Memory B cell (primary cell): Measurements from ENCODE around the gene C16orf74.

Experiments
- ATAC-seq: fragments of 150-1000 bp; cut with Tn5 transposase; 2 replicates; pipeline ENCODE4 v1.10.0; 2021; ENCODE audit warnings: low read depth, mild to moderate bottlenecking, moderate library complexity
- DNase-seq, 2 donors: peaks; one replicate each; pipeline ENCODE4 v3.0.0; 2022; ENCODE audit warnings: low spot score in 2 of 2
- H3K27ac Mint-ChIP-seq: one replicate; pipeline ENCODE4 v1.8.0; 2022; ENCODE audit warnings: mild to moderate bottlenecking, moderate library complexity, mixed read lengths
- H3K27me3 Mint-ChIP-seq: one replicate; pipeline ENCODE4 v1.8.0; 2022; ENCODE audit warnings: mixed read lengths
- H3K36me3 Mint-ChIP-seq: one replicate; pipeline ENCODE4 v1.8.0; 2022; ENCODE audit warnings: mild to moderate bottlenecking, mixed read lengths
- H3K4me1 Mint-ChIP-seq: one replicate; pipeline ENCODE4 v1.8.0; 2022; ENCODE audit warnings: mixed read lengths
- H3K4me3 Mint-ChIP-seq: one replicate; pipeline ENCODE4 v1.8.0; 2022; ENCODE audit warnings: mild to moderate bottlenecking, moderate library complexity, mixed read lengths
- H3K9me3 Mint-ChIP-seq: one replicate; pipeline ENCODE4 v1.8.0; 2022; ENCODE audit warnings: mixed read lengths

C16orf74 gene

GRCh38 chr16:85679870-85680269 lies 71.0 kb downstream of the C16orf74 start:
- H3K9me3 Mint-ChIP-seq: no peaks in the 10 kb centered on the region
- no peak for ATAC-seq
- DNase-seq: no peak
- peaks cover 13% of the 10 kb centered on the region for H3K4me1 Mint-ChIP-seq
- no peaks in the 10 kb centered on the region for H3K27me3 Mint-ChIP-seq
- no peak overlapping the region for H3K27ac Mint-ChIP-seq
- no peak overlapping the region for H3K4me3 Mint-ChIP-seq
- H3K36me3 Mint-ChIP-seq: peaks cover 3% of the 10 kb centered on the region

DNA sequence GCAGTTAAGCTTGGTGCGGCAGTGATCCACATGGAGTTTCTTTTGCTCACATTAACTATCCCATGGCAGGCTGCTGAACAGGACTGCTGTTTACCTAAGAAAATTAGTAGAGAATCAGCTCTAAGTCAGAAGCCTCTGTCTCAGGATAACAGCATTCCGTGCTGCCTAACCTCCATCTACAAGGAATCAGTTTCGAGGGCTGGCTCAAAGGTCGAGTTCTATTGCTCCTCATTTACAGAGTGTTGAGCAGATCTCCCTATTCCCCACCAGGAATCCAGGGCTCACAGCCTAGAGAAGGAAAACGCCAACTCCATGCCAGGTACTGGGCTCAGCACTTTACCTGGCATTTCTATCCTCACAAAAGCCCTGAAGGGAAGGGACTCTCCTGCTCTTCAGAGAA lies 72.1 kb downstream of the C16orf74 start:
- Mint-ChIP-seq H3K4me1 (peaks cover 13% of the 10 kb centered on the region), H3K27ac (no peak overlapping the region), H3K27me3 (no peaks in the 10 kb centered on the region), H3K4me3 (no peak overlapping the region), H3K9me3 (no peaks in the 10 kb centered on the region), H3K36me3 (peaks cover 8% of the 10 kb centered on the region)
- DNase-seq (no peak), ATAC-seq (no peak)

- Mint-ChIP-seq H3K36me3 (peaks cover 8% of the 10 kb centered on the region), H3K27ac (no peak overlapping the region), H3K27me3 (no peaks in the 10 kb centered on the region), H3K9me3 (no peaks in the 10 kb centered on the region), H3K4me3 (no peak overlapping the region), H3K4me1 (peaks cover 11% of the 10 kb centered on the region)
- DNase-seq (no peak), ATAC-seq (no peak)
These were observed 72.9 kb downstream of the C16orf74 start for GRCh38 chr16:85678016-85678415.

DNA sequence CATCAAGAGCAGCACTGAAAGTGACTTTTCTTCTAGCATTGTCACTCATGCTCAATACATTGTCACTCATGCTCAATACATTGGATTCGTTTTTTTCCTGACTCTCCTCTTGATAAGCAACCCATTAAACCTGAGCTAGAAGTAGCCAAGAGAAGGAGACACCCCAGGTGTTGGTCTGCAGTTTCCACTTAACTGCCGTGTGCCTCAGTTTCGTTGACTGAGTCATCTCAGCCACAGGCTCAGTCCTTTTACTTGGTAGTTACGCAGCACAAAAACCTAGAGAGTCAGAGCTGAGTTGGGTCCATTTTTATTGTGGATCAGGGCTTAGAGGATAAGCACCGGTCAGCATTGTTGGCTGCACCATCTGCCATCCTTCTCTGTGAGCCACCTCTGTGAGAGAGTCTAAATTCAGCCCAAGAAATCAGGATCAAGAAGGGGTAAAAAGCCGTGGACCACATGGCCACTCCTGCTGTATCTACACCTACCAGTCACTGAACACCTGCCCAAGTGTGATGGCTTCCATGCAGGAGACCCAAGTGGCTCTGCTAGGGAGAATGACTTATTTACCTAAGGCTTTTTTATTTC lies 73.4 kb downstream of the C16orf74 start:
- no peaks in the 10 kb centered on the region for H3K9me3 Mint-ChIP-seq
- DNase-seq (no peak), ATAC-seq (no peak)
- H3K36me3 Mint-ChIP-seq: peaks cover 11% of the 10 kb centered on the region
- peaks cover 11% of the 10 kb centered on the region for H3K4me1 Mint-ChIP-seq
- peak overlapping the region; percentile 58 for H3K27ac Mint-ChIP-seq
- no peaks in the 10 kb centered on the region for H3K27me3 Mint-ChIP-seq
- H3K4me3 Mint-ChIP-seq: no peak overlapping the region

- no peak overlapping the region for H3K27ac Mint-ChIP-seq
- peaks cover 11% of the 10 kb centered on the region for H3K36me3 Mint-ChIP-seq
These were observed 74.4 kb downstream of the C16orf74 start for GRCh38 chr16:85676466-85676865.

DNA sequence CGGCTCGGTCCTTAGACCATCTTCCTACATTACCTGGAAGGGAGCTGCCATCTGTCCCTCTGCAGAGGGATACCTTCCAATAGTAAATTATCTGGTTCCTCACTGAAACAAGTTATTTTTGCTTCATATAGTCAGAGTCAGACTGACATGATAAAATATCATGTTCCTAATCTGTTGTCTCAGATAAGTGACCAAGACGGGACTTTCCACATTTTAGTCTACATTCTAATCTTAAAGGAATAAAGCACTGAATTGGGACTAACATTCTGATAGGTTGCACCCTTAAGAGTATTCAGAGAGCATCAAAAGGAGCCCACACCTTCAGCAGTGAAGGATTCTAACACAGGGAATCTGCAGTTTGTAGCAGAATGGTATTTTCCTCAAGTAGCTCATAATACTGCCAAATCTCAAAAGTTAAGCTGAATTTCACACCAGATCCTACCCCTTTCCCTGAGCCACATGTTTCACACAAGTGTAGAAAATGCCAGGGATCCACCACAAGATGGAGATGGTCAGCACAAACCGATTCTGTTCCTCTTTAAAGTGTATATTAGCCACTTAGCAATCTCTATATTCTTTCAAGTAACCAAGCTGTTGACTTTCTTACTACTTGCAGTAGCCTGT lies 75.5 kb downstream of the C16orf74 start:
- no peak for ATAC-seq
- Mint-ChIP-seq H3K9me3 (no peaks in the 10 kb centered on the region), H3K4me3 (no peak overlapping the region), H3K27me3 (no peaks in the 10 kb centered on the region), H3K27ac (peak overlapping the region; percentile 68), H3K4me1 (peaks cover 3% of the 10 kb centered on the region), H3K36me3 (peaks cover 14% of the 10 kb centered on the region)
- no peak for DNase-seq

More at GRCh38 chr16:85676466-85676865, 74.4 kb downstream of the C16orf74 start:
- Mint-ChIP-seq H3K27me3 (no peaks in the 10 kb centered on the region), H3K4me3 (no peak overlapping the region), H3K4me1 (peaks cover 11% of the 10 kb centered on the region), H3K9me3 (no peaks in the 10 kb centered on the region)
- DNase-seq (no peak), ATAC-seq (no peak)

DNA sequence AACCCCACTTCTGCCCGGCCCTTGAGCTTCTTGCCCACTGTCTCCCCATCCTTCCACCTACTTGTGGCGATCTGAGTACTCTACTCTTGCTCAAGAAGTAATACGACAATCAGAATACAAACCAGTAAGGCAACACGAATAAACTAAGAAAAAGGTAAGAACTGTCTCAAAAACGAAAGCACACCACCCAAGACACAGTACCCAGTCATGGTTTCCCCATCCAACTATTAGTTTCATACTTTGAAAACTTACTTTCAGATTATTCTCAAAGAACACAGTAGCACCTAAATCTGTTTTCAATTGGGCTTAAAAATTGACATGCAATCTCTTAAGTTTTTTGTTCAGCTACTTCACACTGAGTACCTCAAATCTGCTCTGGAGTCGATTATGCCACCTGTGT lies 76.1 kb downstream of the C16orf74 start:
- ATAC-seq: no peak
- Mint-ChIP-seq H3K36me3 (peaks cover 16% of the 10 kb centered on the region), H3K9me3 (no peaks in the 10 kb centered on the region), H3K4me3 (no peak overlapping the region), H3K27ac (peak overlapping the region; percentile 68), H3K27me3 (no peaks in the 10 kb centered on the region), H3K4me1 (no peaks in the 10 kb centered on the region)
- DNase-seq: no peak

DNA sequence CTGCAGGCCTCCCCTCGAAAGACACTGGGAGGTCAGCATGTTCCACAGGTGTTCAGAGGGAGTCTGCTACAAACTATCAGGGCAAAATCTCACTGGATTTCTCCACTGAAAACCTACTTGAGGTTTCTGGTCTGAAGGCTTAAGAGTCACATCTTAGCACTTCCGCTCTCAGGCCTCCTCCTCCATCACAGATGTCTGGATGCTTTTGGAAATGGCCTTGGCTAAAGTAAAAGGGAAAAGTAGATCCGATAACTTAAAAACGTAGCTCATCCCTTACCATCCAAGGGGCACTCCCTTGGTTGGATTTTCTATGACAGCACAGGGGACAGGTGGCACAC lies 76.5 kb downstream of the C16orf74 start:
- Mint-ChIP-seq H3K9me3 (no peaks in the 10 kb centered on the region), H3K4me1 (no peaks in the 10 kb centered on the region), H3K27ac (peak overlapping the region; percentile 68), H3K36me3 (peaks cover 20% of the 10 kb centered on the region), H3K27me3 (no peaks in the 10 kb centered on the region), H3K4me3 (no peak overlapping the region)
- DNase-seq: no peak
- ATAC-seq: no peak

DNA sequence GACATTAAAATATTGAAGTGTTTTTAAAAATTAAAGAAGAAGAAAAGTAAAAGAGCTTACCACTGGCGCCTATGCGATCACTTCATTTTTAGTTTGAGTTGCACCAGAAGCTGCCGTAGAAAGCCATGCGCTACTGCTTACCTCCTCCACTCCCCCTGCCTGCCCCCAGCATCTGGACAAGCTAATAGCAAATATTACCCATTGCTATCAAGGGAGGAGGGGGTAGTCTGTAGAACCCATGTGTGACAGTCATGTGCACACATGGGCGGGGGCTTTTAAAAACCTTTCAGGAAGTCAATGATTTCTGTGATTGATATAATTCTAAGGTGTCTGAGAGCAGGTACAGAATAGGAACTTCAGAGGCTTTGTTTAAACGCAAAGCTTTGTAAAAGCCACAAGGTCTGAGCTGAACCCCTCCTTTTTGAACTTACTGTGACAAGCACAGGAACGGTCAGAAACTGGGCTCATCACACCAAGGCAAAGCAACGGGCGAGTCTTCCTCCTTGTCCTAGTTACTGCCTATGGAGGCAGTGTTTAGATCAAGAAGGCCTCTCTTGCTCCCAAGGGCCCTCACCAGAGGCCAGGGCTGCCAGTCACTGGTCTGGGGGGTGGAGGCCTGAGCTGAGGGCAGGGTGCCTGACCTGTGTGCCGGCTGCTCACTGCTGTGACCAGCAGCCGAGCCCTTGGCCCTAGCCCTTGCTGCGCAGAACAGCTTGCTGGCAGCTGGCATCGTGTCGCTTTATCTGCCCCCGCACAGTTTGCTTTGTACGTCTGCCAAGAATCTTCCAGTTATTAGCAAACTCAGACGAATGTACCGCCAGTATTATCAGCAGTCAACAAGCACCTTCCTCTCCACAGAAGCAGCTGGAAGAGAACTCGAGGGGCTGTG lies 77.1 kb downstream of the C16orf74 start:
- H3K27me3 Mint-ChIP-seq: no peaks in the 10 kb centered on the region
- H3K4me3 Mint-ChIP-seq: no peak overlapping the region
- no peaks in the 10 kb centered on the region for H3K9me3 Mint-ChIP-seq
- peaks cover 22% of the 10 kb centered on the region for H3K36me3 Mint-ChIP-seq
- DNase-seq (no peak), ATAC-seq (no peak)
- H3K27ac Mint-ChIP-seq: no peak overlapping the region
- no peaks in the 10 kb centered on the region for H3K4me1 Mint-ChIP-seq

GRCh38 chr16:85670840-85671239 lies 80.1 kb downstream of the C16orf74 start:
- no peak overlapping the region for H3K27ac Mint-ChIP-seq
- no peaks in the 10 kb centered on the region for H3K9me3 Mint-ChIP-seq
- H3K4me1 Mint-ChIP-seq: no peaks in the 10 kb centered on the region
- no peaks in the 10 kb centered on the region for H3K27me3 Mint-ChIP-seq
- no peak overlapping the region for H3K4me3 Mint-ChIP-seq
- ATAC-seq: no peak
- H3K36me3 Mint-ChIP-seq: peaks cover 34% of the 10 kb centered on the region
- DNase-seq: no peak

- H3K4me3 Mint-ChIP-seq: no peak overlapping the region
- peaks cover 36% of the 10 kb centered on the region for H3K36me3 Mint-ChIP-seq
- DNase-seq (no peak), ATAC-seq (no peak)
- H3K27ac Mint-ChIP-seq: no peak overlapping the region
- H3K9me3 Mint-ChIP-seq: no peaks in the 10 kb centered on the region
- no peaks in the 10 kb centered on the region for H3K4me1 Mint-ChIP-seq
- no peaks in the 10 kb centered on the region for H3K27me3 Mint-ChIP-seq
These were observed 82.0 kb downstream of the C16orf74 start for GRCh38 chr16:85668676-85669424.

GRCh38 chr16:85667841-85668413 lies 83.0 kb downstream of the C16orf74 start:
- H3K4me1 Mint-ChIP-seq: no peaks in the 10 kb centered on the region
- no peak for DNase-seq
- peaks cover 40% of the 10 kb centered on the region for H3K36me3 Mint-ChIP-seq
- no peaks in the 10 kb centered on the region for H3K9me3 Mint-ChIP-seq
- no peak for ATAC-seq
- H3K27ac Mint-ChIP-seq: no peak overlapping the region
- no peaks in the 10 kb centered on the region for H3K27me3 Mint-ChIP-seq
- no peak overlapping the region for H3K4me3 Mint-ChIP-seq

DNA sequence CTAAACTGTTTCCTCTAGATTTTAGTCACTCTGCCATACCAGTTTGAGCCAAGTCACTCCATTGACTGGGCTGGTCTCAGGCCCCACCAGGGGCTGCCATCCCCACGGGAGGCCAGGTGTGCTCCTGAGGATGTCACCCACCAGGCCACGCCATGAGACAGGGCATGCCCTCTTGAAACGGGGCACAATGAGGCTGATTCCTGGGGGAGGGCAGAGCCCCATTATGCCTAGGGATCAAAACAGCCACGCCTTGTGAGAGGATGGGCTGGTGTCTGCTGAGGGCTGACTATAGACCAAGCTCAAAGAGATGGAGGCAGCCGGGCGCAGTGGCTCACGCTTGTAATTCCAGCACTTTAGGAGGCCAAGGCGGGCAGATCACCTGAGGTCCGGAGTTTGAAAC lies 83.6 kb downstream of the C16orf74 start:
- no peak overlapping the region for H3K4me3 Mint-ChIP-seq
- no peaks in the 10 kb centered on the region for H3K27me3 Mint-ChIP-seq
- no peak overlapping the region for H3K27ac Mint-ChIP-seq
- ATAC-seq: no peak
- no peaks in the 10 kb centered on the region for H3K9me3 Mint-ChIP-seq
- no peaks in the 10 kb centered on the region for H3K4me1 Mint-ChIP-seq
- peaks cover 39% of the 10 kb centered on the region for H3K36me3 Mint-ChIP-seq
- DNase-seq: no peak

DNA sequence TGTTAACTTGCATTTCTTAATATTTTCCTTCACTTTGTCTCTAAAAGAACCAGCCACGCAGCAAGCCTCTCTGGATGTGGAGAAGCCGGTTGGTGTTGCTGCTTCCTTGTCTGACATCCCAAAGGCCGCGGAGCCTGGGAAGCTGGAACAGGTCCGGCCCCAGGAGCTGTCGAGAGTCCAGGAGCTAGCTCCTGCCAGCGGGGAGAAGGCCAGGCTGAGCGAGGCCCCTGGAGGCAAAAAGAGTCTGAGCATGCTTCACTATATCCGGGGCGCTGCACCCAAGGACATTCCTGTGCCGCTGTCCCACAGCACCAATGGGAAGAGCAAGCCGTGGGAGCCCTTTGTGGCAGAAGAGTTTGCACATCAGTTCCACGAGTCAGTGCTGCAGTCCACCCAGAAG lies 85.0 kb downstream of the C16orf74 start:
- no peak overlapping the region for H3K4me3 Mint-ChIP-seq
- H3K27ac Mint-ChIP-seq: no peak overlapping the region
- ATAC-seq: no peak
- H3K4me1 Mint-ChIP-seq: no peaks in the 10 kb centered on the region
- no peaks in the 10 kb centered on the region for H3K27me3 Mint-ChIP-seq
- peaks cover 41% of the 10 kb centered on the region for H3K36me3 Mint-ChIP-seq
- DNase-seq: no peak
- no peaks in the 10 kb centered on the region for H3K9me3 Mint-ChIP-seq
